Effector CD4-positive, alpha-beta T cell (primary cell): ENCODE measurements around the gene MATR3.

ENCODE experiments used
- DNase-seq: peaks from one replicate; pipeline ENCODE4 v3.0.0-alpha.2; 2020

MATR3 gene

GRCh38 chr5:139360384-139360783 is 66.8 kb downstream of the MATR3 start:
- DNase-seq, result no peak

GRCh38 chr5:139361835-139362429 is 68.4 kb downstream of the MATR3 start:
- no peak for DNase-seq

- no peak for DNase-seq
Observed at GRCh38 chr5:139363937-139364336, 70.4 kb downstream of the MATR3 start.

- no peak for DNase-seq
Observed at GRCh38 chr5:139364466-139364865, 70.9 kb downstream of the MATR3 start.

- no peak for DNase-seq
Observed at GRCh38 chr5:139368613-139369012, 75.1 kb downstream of the MATR3 start.

- no peak for DNase-seq
Observed at GRCh38 chr5:139369181-139369580, 75.6 kb downstream of the MATR3 start.

GRCh38 chr5:139371482-139372435 is 78.2 kb downstream of the MATR3 start:
- no peak for DNase-seq

- DNase-seq, result no peak
Observed at GRCh38 chr5:139374909-139375308, 81.4 kb downstream of the MATR3 start.

- DNase-seq, result no peak
Observed at GRCh38 chr5:139376364-139376763, 82.8 kb downstream of the MATR3 start.

- DNase-seq, result no peak
Observed at GRCh38 chr5:139377226-139377625, 83.7 kb downstream of the MATR3 start.

- no peak for DNase-seq
Observed at GRCh38 chr5:139378101-139378825, 84.7 kb downstream of the MATR3 start.

- no peak for DNase-seq
Observed at GRCh38 chr5:139378941-139379361, 85.4 kb downstream of the MATR3 start.

GRCh38 chr5:139379626-139380449 is 86.3 kb downstream of the MATR3 start:
- no peak for DNase-seq
